H9 (cell line): ENCODE results near the gene FCAR. TPM values are rescaled to one million over a fixed set of nuclear protein-coding genes. Genes with fewer than 3 reads are reported as not detected.

Source experiments
- DNase-seq: peaks from one replicate; pipeline ENCODE4 v3.0.0-alpha.2; 2017
- H2AFZ ChIP-seq: one replicate; pipeline ENCODE4 v1.6.1; 2013; ENCODE audit warnings: mild to moderate bottlenecking, low read length, control low read depth, moderate library complexity
- H2AK5ac ChIP-seq: 2 replicates; pipeline ENCODE4 v1.6.1; 2013; ENCODE audit warnings: low read length, control low read depth, mixed read lengths; ENCODE audit not compliant: insufficient read length
- H2BK120ac ChIP-seq: one replicate; pipeline ENCODE4 v1.6.1; 2013; ENCODE audit warnings: low read depth, mild to moderate bottlenecking, low read length, control low read depth, inconsistent platforms; ENCODE audit not compliant: poor library complexity, severe bottlenecking
- H2BK12ac ChIP-seq: 2 replicates; pipeline ENCODE4 v1.6.1; 2013; ENCODE audit warnings: low read length, control low read depth, mixed read lengths, low read depth; ENCODE audit not compliant: insufficient read length
- H2BK15ac ChIP-seq: 2 replicates; pipeline ENCODE4 v1.6.1; 2013; ENCODE audit warnings: low read depth, low read length, control low read depth
- H2BK20ac ChIP-seq: one replicate; pipeline ENCODE4 v1.6.1; 2013; ENCODE audit warnings: low read depth, mild to moderate bottlenecking, low read length, control low read depth, inconsistent platforms; ENCODE audit not compliant: poor library complexity, severe bottlenecking
- H2BK5ac ChIP-seq: 2 replicates; pipeline ENCODE4 v1.6.1; 2013; ENCODE audit warnings: low read length, control low read depth, mixed read lengths; ENCODE audit not compliant: insufficient read length
- H3K14ac ChIP-seq: 2 replicates; pipeline ENCODE4 v1.6.1; 2013; ENCODE audit warnings: low read length, control low read depth; ENCODE audit not compliant: insufficient read depth
- H3K18ac ChIP-seq: 2 replicates; pipeline ENCODE4 v1.6.1; 2013; ENCODE audit warnings: low read depth, mild to moderate bottlenecking, mixed read lengths, low read length, control low read depth; ENCODE audit not compliant: insufficient read length
- H3K23ac ChIP-seq: 2 replicates; pipeline ENCODE4 v1.6.1; 2013; ENCODE audit warnings: low read length, control low read depth, mixed read lengths, low read depth; ENCODE audit not compliant: insufficient read length
- H3K23me2 ChIP-seq: 2 replicates; pipeline ENCODE4 v1.6.1; 2013; ENCODE audit warnings: low read depth, mild to moderate bottlenecking, mixed read lengths, low read length, control low read depth; ENCODE audit not compliant: insufficient read length, poor library complexity, severe bottlenecking
- H3K27ac ChIP-seq: 2 replicates; pipeline ENCODE4 v1.5.1; 2013; ENCODE audit warnings: low read length, control low read depth, mixed read lengths, low read depth; ENCODE audit not compliant: insufficient read length
- H3K27me3 ChIP-seq: 2 replicates; pipeline ENCODE4 v1.6.1; 2013; ENCODE audit warnings: low read length, control low read depth, inconsistent platforms; ENCODE audit not compliant: insufficient read depth
- H3K4ac ChIP-seq: 2 replicates; pipeline ENCODE4 v1.6.1; 2013; ENCODE audit warnings: low read depth, mild to moderate bottlenecking, control low read depth, inconsistent platforms, low read length, moderate library complexity
- H3K4me1 ChIP-seq: 2 replicates; pipeline ENCODE4 v1.6.1; 2013; ENCODE audit warnings: low read length, control low read depth, inconsistent platforms; ENCODE audit not compliant: insufficient read depth
- H3K4me2 ChIP-seq: 2 replicates; pipeline ENCODE4 v1.6.1; 2013; ENCODE audit warnings: low read length, control low read depth, mixed read lengths; ENCODE audit not compliant: insufficient read length, insufficient read depth
- H3K56ac ChIP-seq: 2 replicates; pipeline ENCODE4 v1.6.1; 2013; ENCODE audit warnings: low read depth, mild to moderate bottlenecking, mixed read lengths, low read length, control low read depth; ENCODE audit not compliant: insufficient read length
- H3K79me1 ChIP-seq: 2 replicates; pipeline ENCODE4 v1.6.1; 2013; ENCODE audit warnings: low read depth, mild to moderate bottlenecking, moderate library complexity, low read length, control low read depth, inconsistent platforms; ENCODE audit not compliant: insufficient read depth, poor library complexity, severe bottlenecking
- H3K79me2 ChIP-seq: 2 replicates; pipeline ENCODE4 v1.6.1; 2013; ENCODE audit warnings: low read length, control low read depth, inconsistent platforms; ENCODE audit not compliant: insufficient read depth
- H3K9ac ChIP-seq: 2 replicates; pipeline ENCODE4 v1.6.1; 2013; ENCODE audit warnings: low read length, control low read depth, mixed read lengths; ENCODE audit not compliant: insufficient read length; ENCODE audit errors: extremely low read depth
- H3K9me3 ChIP-seq: one replicate; pipeline ENCODE4 v1.6.1; 2013; ENCODE audit warnings: low read depth, low read length, inconsistent platforms; ENCODE audit not compliant: control insufficient read depth
- H3T11ph ChIP-seq: one replicate; pipeline ENCODE4 v1.6.1; 2013; ENCODE audit warnings: mild to moderate bottlenecking, low read length, control low read depth, inconsistent platforms
- H4K20me1 ChIP-seq: one replicate; pipeline ENCODE4 v1.6.1; 2013; ENCODE audit not compliant: control insufficient read depth, insufficient read length, insufficient read depth
- H4K5ac ChIP-seq: 2 replicates; pipeline ENCODE4 v1.6.1; 2013; ENCODE audit warnings: low read depth, mild to moderate bottlenecking, mixed read lengths, low read length, control low read depth; ENCODE audit not compliant: insufficient read length
- H4K8ac ChIP-seq: replicated peaks from 2 replicates; pipeline ENCODE4 v1.6.1; 2013; ENCODE audit warnings: low read length, control low read depth, mixed read lengths, low read depth; ENCODE audit not compliant: insufficient read length
- H4K91ac ChIP-seq: 2 replicates; pipeline ENCODE4 v1.6.1; 2013; ENCODE audit warnings: low read depth, mild to moderate bottlenecking, moderate library complexity, mixed read lengths, low read length, control low read depth; ENCODE audit not compliant: insufficient read length
- H3K27ac Mint-ChIP-seq, 3 experiments: 2 replicates in 2 of 3; 3 replicates in 1 of 3; pipeline ENCODE4 v1.8.0; 2020 to 2021; ENCODE audit warnings: mixed read lengths in 3 of 3, mild to moderate bottlenecking in 1 of 3, moderate library complexity in 1 of 3
- H3K27me3 Mint-ChIP-seq: 2 replicates; pipeline ENCODE4 v1.8.0; 2021; ENCODE audit warnings: low read depth, mild to moderate bottlenecking, moderate library complexity, mixed read lengths
- H3K36me3 Mint-ChIP-seq, 3 experiments: 2 replicates in 2 of 3; 3 replicates in 1 of 3; pipeline ENCODE4 v1.8.0; 2020 to 2021; ENCODE audit warnings: low read depth in 3 of 3, mixed read lengths in 3 of 3; ENCODE audit not compliant: insufficient read depth in 1 of 3
- H3K4me1 Mint-ChIP-seq, 2 experiments: 2 replicates each; pipeline ENCODE4 v1.8.0; 2020; ENCODE audit warnings: mixed read lengths in 2 of 2
- H3K4me3 Mint-ChIP-seq, 2 experiments: 2 replicates in 1 of 2; 3 replicates in 1 of 2; pipeline ENCODE4 v1.8.0; 2020 to 2021; ENCODE audit warnings: mild to moderate bottlenecking in 2 of 2, mixed read lengths in 2 of 2, moderate library complexity in 1 of 2
- H3K9me3 Mint-ChIP-seq, 2 experiments: 2 replicates in 1 of 2; 3 replicates in 1 of 2; pipeline ENCODE4 v1.8.0; 2020; ENCODE audit warnings: mild to moderate bottlenecking in 2 of 2, mixed read lengths in 2 of 2, moderate library complexity in 1 of 2
- CTCF ChIP-seq: fragments of 200-600 bp; sonication (generic); conservative IDR thresholded peaks from 3 replicates; pipeline ENCODE4 v1.8.0; 2021; ENCODE audit warnings: antibody characterized with exemption, mild to moderate bottlenecking
- WGBS: extraction: QIAGEN DNeasy Blood & Tissue Kit; methylation state at CpG from one replicate; pipeline ENCODE4 v1.1.7; 2013; ENCODE audit warnings: missing lambda C conversion rate, low lambda C conversion rate, mixed read lengths; ENCODE audit not compliant: insufficient read length; ENCODE audit errors: extremely low coverage; 5-methylcytosine and 5-hydroxymethylcytosine counted together
- total RNA-seq: library from RNA; stranded (reverse); gene quantifications from 2 replicates; pipeline ENCODE4 v1.2.1, GENCODE V29; 2021

FCAR gene
- total RNA-seq, 1 experiment from 2014 or later: not detected

- no peak overlapping the region for H3K18ac ChIP-seq
- Mint-ChIP-seq H3K27me3 (peaks cover 2% of the 10 kb centered on the region; the same call in 1 of the 2 replicates), H3K4me1 (0 out of 4 replicates have a peak, but pooled peaks cover 0 to 4% of the 10 kb centered on the region in 2 experiments), H3K36me3 (peaks cover 2 to 12% (median 2%) of the 10 kb centered on the region in 3 experiments; a peak in 3 of 7 replicates), H3K4me3 (no peak overlapping the region), H3K27ac (no peak overlapping the region), H3K9me3 (peaks cover 11 to 88% of the 10 kb centered on the region in 2 experiments)
- no peaks in the 10 kb centered on the region for H3K4me1 ChIP-seq
- no peak overlapping the region for H2BK12ac ChIP-seq
- H3K14ac ChIP-seq: no peak overlapping the region
- WGBS: no CpG with 5 or more reads among the region's 7 CpGs
- no peak overlapping the region for H3K56ac ChIP-seq
- H2AK5ac ChIP-seq: no peak overlapping the region
- DNase-seq: no peak
- no peaks in the 10 kb centered on the region for H4K20me1 ChIP-seq
- H3K23ac ChIP-seq: no peak overlapping the region
- H2BK5ac ChIP-seq: no peak overlapping the region
- H3K4me2 ChIP-seq: no peak overlapping the region
- TF ChIP-seq CTCF: no peak
- H3K9me3 ChIP-seq: no peaks in the 10 kb centered on the region
- H2AFZ ChIP-seq: no peak overlapping the region
- no peaks in the 10 kb centered on the region for H3K27me3 ChIP-seq
- H3K79me1 ChIP-seq: no peaks in the 10 kb centered on the region
- no peaks in the 10 kb centered on the region for H3K23me2 ChIP-seq
- H2BK15ac ChIP-seq: no peak overlapping the region
- no peaks in the 10 kb centered on the region for H3K79me2 ChIP-seq
- H3K27ac ChIP-seq: no peak overlapping the region
- H3K9ac ChIP-seq: no peak overlapping the region
- no peak overlapping the region for H3K4ac ChIP-seq
- H4K91ac ChIP-seq: no peak overlapping the region
- no peak overlapping the region for H3T11ph ChIP-seq
- no peak overlapping the region for H2BK20ac ChIP-seq
- no peak overlapping the region for H4K5ac ChIP-seq
- no peak overlapping the region for H4K8ac ChIP-seq
- no peak overlapping the region for H2BK120ac ChIP-seq
Observed at GRCh38 chr19:54921082-54921481, 47.0 kb downstream of the FCAR start.
